CD14-positive monocyte (primary cell): ENCODE measurements around the gene BARX2. TPM values are rescaled to one million over a fixed set of nuclear protein-coding genes. Genes with fewer than 3 reads are reported as not detected.

Source experiments
- DNase-seq, 3 donors: peaks; one replicate each; pipeline ENCODE4 v3.0.0-alpha.2; 2011 to 2022
- H2AFZ ChIP-seq: 2 replicates; pipeline ENCODE4 v1.6.0; 2012; ENCODE audit warnings: mild to moderate bottlenecking, low read depth, low read length, inconsistent platforms; ENCODE audit not compliant: insufficient read depth, poor library complexity, severe bottlenecking
- H3K27ac ChIP-seq, 2 donors: 1 replicate in 1 of 2; 2 replicates in 1 of 2; pipeline ENCODE4 v1.5.1; 2012 to 2013; ENCODE audit warnings: low read length in 2 of 2, control low read depth in 1 of 2, inconsistent platforms in 1 of 2, low read depth in 1 of 2, mild to moderate bottlenecking in 1 of 2
- H3K27me3 ChIP-seq, 2 donors: one replicate each; pipeline versions ENCODE4 v1.6.0 to v1.6.1; 2011 to 2013; ENCODE audit warnings: low read length in 2 of 2; ENCODE audit not compliant: control insufficient read depth in 2 of 2, insufficient read depth in 2 of 2
- H3K36me3 ChIP-seq, 2 donors: replicated peaks in 1 of 2; 1 replicate in 1 of 2; 2 replicates in 1 of 2; pipeline versions ENCODE4 v1.5.1 to v1.6.1; 2012 to 2013; ENCODE audit warnings: low read length in 2 of 2, control low read depth in 1 of 2, inconsistent platforms in 1 of 2, mild to moderate bottlenecking in 1 of 2; ENCODE audit not compliant: insufficient read depth in 2 of 2, control insufficient read depth in 1 of 2
- H3K4me1 ChIP-seq, 2 donors: 1 replicate in 1 of 2; 2 replicates in 1 of 2; pipeline versions ENCODE4 v1.5.1 to v1.6.1; 2012 to 2013; ENCODE audit warnings: low read length in 2 of 2, control low read depth in 1 of 2, inconsistent platforms in 1 of 2, mild to moderate bottlenecking in 1 of 2, moderate library complexity in 1 of 2; ENCODE audit not compliant: insufficient read depth in 2 of 2, control insufficient read depth in 1 of 2
- H3K4me2 ChIP-seq: replicated peaks from 2 replicates; pipeline ENCODE3; 2012; ENCODE audit warnings: low read length, moderate library complexity, mild to moderate bottlenecking; ENCODE audit not compliant: poor library complexity, severe bottlenecking; ENCODE audit errors: extremely low read depth
- H3K4me3 ChIP-seq, 3 experiments: fragments of 200-600 bp in 1 of 3; sonication (generic) in 1 of 3; replicated peaks in 1 of 3; 1 replicate in 2 of 3; 2 replicates in 1 of 3; pipeline ENCODE4 v1.5.1; 2011 to 2013; ENCODE audit warnings: low read length in 3 of 3, mild to moderate bottlenecking in 3 of 3, control low read depth in 2 of 3, low read depth in 2 of 3, inconsistent platforms in 1 of 3, moderate library complexity in 1 of 3
- H3K79me2 ChIP-seq: 2 replicates; pipeline ENCODE4 v1.6.0; 2012; ENCODE audit warnings: mild to moderate bottlenecking, control low read depth, inconsistent platforms, low read length, moderate library complexity; ENCODE audit not compliant: insufficient read depth
- H3K9ac ChIP-seq: 2 replicates; pipeline ENCODE4 v1.6.0; 2017; ENCODE audit warnings: low read length, mild to moderate bottlenecking; ENCODE audit not compliant: insufficient read depth, poor library complexity, severe bottlenecking
- H3K9me3 ChIP-seq, 2 donors: replicated peaks in 1 of 2; 1 replicate in 1 of 2; 2 replicates in 1 of 2; pipeline versions ENCODE4 v1.5.1 to v1.6.1; 2012 to 2013; ENCODE audit warnings: low read length in 2 of 2, control low read depth in 1 of 2; ENCODE audit not compliant: control insufficient read depth in 1 of 2, insufficient read depth in 1 of 2
- H4K20me1 ChIP-seq: 2 replicates; pipeline ENCODE4 v1.6.0; 2012; ENCODE audit warnings: mild to moderate bottlenecking, low read length, control low read depth, moderate library complexity; ENCODE audit not compliant: insufficient read depth
- H3K27ac Mint-ChIP-seq, 7 donors: one replicate each; pipeline ENCODE4 v1.8.0; 2020; ENCODE audit warnings: mild to moderate bottlenecking in 7 of 7, mixed read lengths in 7 of 7, moderate library complexity in 6 of 7, inconsistent platforms in 2 of 7
- H3K27me3 Mint-ChIP-seq, 3 donors: one replicate each; pipeline ENCODE4 v1.8.0; 2021 to 2022; ENCODE audit warnings: low read depth in 3 of 3, mild to moderate bottlenecking in 3 of 3, mixed read lengths in 3 of 3, moderate library complexity in 3 of 3, inconsistent platforms in 1 of 3
- H3K36me3 Mint-ChIP-seq, 2 donors: one replicate each; pipeline ENCODE4 v1.8.0; 2020; ENCODE audit warnings: mixed read lengths in 2 of 2, inconsistent platforms in 1 of 2, mild to moderate bottlenecking in 1 of 2
- H3K4me1 Mint-ChIP-seq: one replicate; pipeline ENCODE4 v1.8.0; 2020; ENCODE audit warnings: mild to moderate bottlenecking, mixed read lengths
- H3K4me3 Mint-ChIP-seq, 2 donors: one replicate each; pipeline ENCODE4 v1.8.0; 2020; ENCODE audit warnings: mild to moderate bottlenecking in 2 of 2, mixed read lengths in 2 of 2, moderate library complexity in 1 of 2
- H3K9me3 Mint-ChIP-seq, 7 donors: one replicate each; pipeline ENCODE4 v1.8.0; 2020 to 2022; ENCODE audit warnings: mixed read lengths in 7 of 7, mild to moderate bottlenecking in 6 of 7, moderate library complexity in 6 of 7, inconsistent platforms in 2 of 7
- WGBS: methylation state at CpG from one replicate; pipeline ENCODE4 v1.1.5; 2013; ENCODE audit warnings: missing lambda C conversion rate; ENCODE audit not compliant: insufficient coverage; 5-methylcytosine and 5-hydroxymethylcytosine counted together
- intact Hi-C, 2 donors: fragments of 100-400 bp; cut with micrococcal nuclease; formaldehyde crosslinking; loops; one replicate each; pipeline versions ENCODE4 v1.15.0 to v1.15.1; 2023
- polyA plus RNA-seq, 3 donors: library from polyadenylated mRNA; depleted of rRNA in 1 of 3; unstranded in 2 of 3; stranded (reverse) in 1 of 3; fragments of 300-500 nt in 2 of 3; fragments of >200 nt in 1 of 3; fragmentation: Illumina TruSeq in 2 of 3; gene quantifications; 1 replicate in 2 of 3; 2 replicates in 1 of 3; pipeline ENCODE4 v1.2.3, GENCODE V29; 2012 to 2021
- TF ChIP-seq, protein P1 (sequence below): fragments of 200-600 bp; IDR thresholded peaks from one replicate; pipeline ENCODE4 v1.8.0; 2022; ENCODE audit warnings: antibody characterized with exemption, mild to moderate bottlenecking

BARX2 gene
- polyA plus RNA-seq, 3 donors, result not detected

DNA sequence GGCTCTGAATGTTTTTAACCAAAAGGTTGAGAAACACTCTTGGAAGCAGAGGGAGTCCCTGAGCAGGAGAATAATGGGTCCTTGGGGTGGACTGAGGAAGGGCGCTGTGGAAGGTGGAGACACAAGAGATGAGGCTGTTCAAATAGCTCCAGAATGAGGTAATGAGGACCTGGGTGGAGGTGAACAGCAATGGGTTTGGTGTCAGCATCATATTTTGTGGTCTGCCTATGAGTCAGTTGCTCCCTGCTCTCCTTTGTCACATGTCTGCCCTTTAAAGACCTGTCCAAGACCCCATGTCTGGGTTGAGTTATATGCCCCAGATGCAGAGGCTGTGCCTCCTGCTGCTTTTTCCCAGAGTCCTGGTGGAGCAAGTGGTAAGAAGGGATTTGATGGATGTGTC, 113.6 kb downstream of the BARX2 start:
- no peak overlapping the region for H3K27ac Mint-ChIP-seq
- H3K4me1 Mint-ChIP-seq, result no peaks in the 10 kb centered on the region
- H3K27me3 Mint-ChIP-seq, result peaks cover 0 to 3% (median 0%) of the 10 kb centered on the region in 3 donors
- intact Hi-C loops, result no loop called here
- Histone ChIP-seq H4K20me1 (no peaks in the 10 kb centered on the region), H2AFZ (no peak overlapping the region), H3K4me3 (no peak overlapping the region), H3K79me2 (no peaks in the 10 kb centered on the region), H3K4me2 (no peak overlapping the region), H3K4me1 (no peaks in the 10 kb centered on the region), H3K27me3 (no peaks in the 10 kb centered on the region), H3K9ac (no peak overlapping the region), H3K36me3 (no peaks in the 10 kb centered on the region), H3K9me3 (peaks cover 4 to 9% of the 10 kb centered on the region in 2 donors), H3K27ac (no peak overlapping the region)
- H3K9me3 Mint-ChIP-seq, result peaks cover 0 to 14% (median 5%) of the 10 kb centered on the region in 7 donors
- TF ChIP-seq, protein P1, sequence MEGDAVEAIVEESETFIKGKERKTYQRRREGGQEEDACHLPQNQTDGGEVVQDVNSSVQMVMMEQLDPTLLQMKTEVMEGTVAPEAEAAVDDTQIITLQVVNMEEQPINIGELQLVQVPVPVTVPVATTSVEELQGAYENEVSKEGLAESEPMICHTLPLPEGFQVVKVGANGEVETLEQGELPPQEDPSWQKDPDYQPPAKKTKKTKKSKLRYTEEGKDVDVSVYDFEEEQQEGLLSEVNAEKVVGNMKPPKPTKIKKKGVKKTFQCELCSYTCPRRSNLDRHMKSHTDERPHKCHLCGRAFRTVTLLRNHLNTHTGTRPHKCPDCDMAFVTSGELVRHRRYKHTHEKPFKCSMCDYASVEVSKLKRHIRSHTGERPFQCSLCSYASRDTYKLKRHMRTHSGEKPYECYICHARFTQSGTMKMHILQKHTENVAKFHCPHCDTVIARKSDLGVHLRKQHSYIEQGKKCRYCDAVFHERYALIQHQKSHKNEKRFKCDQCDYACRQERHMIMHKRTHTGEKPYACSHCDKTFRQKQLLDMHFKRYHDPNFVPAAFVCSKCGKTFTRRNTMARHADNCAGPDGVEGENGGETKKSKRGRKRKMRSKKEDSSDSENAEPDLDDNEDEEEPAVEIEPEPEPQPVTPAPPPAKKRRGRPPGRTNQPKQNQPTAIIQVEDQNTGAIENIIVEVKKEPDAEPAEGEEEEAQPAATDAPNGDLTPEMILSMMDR, result no peak
- H3K36me3 Mint-ChIP-seq, result no peaks in the 10 kb centered on the region
- no peak for DNase-seq
- 92% methylated on average over 1 of the region's 1 CpG for WGBS
- no peak overlapping the region for H3K4me3 Mint-ChIP-seq

DNA sequence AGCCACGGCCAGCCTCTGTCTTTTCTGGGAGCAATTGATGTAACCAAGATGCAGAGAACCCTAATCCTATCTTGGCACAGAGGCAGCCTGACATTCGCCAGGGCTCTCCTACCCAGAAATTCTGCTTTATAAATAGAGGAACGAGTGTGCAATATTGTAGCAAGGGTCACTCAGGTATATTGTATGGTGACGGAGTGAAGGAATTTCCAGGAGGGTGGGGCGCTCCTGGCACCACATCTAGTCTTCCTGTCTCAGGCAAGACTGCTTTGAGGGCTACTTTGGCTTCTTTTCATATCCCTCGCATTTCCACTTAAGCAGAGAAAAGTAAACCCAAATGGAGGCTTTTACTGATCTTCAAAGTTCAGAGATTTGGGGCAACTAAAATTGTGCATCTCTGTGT, 114.4 kb downstream of the BARX2 start:
- intact Hi-C loops, result no loop called here
- TF ChIP-seq, protein P1, result no peak

More for the DNA sequence above, 114.4 kb downstream of the BARX2 start:
- Histone ChIP-seq H3K9me3 (peaks cover 4 to 9% of the 10 kb centered on the region in 2 donors), H3K9ac (no peak overlapping the region), H3K36me3 (no peaks in the 10 kb centered on the region), H3K79me2 (no peaks in the 10 kb centered on the region), H4K20me1 (no peaks in the 10 kb centered on the region), H3K27ac (no peak overlapping the region), H2AFZ (no peak overlapping the region), H3K4me1 (no peaks in the 10 kb centered on the region), H3K27me3 (no peaks in the 10 kb centered on the region), H3K4me2 (no peak overlapping the region), H3K4me3 (no peak overlapping the region)
- peaks cover 0 to 16% (median 5%) of the 10 kb centered on the region in 7 donors for H3K9me3 Mint-ChIP-seq
- no peak for DNase-seq
- 69% methylated on average over 2 of the region's 6 CpGs for WGBS
- H3K27ac Mint-ChIP-seq, result no peak overlapping the region
- H3K27me3 Mint-ChIP-seq, result peaks cover 0 to 3% (median 0%) of the 10 kb centered on the region in 3 donors
- H3K36me3 Mint-ChIP-seq, result no peaks in the 10 kb centered on the region
- no peak overlapping the region for H3K4me3 Mint-ChIP-seq
- no peaks in the 10 kb centered on the region for H3K4me1 Mint-ChIP-seq
